ENCODE measurements around the gene CHD2. TPM values are rescaled to one million over a fixed set of nuclear protein-coding genes. Genes with fewer than 3 reads are reported as not detected.
A peak's percentile ranks its signal among the peaks of the same experiment; 100 is the strongest.

The CHD2 gene
- total RNA-seq, 1 experiment from 2014 or later, result 63.3 TPM

DNA sequence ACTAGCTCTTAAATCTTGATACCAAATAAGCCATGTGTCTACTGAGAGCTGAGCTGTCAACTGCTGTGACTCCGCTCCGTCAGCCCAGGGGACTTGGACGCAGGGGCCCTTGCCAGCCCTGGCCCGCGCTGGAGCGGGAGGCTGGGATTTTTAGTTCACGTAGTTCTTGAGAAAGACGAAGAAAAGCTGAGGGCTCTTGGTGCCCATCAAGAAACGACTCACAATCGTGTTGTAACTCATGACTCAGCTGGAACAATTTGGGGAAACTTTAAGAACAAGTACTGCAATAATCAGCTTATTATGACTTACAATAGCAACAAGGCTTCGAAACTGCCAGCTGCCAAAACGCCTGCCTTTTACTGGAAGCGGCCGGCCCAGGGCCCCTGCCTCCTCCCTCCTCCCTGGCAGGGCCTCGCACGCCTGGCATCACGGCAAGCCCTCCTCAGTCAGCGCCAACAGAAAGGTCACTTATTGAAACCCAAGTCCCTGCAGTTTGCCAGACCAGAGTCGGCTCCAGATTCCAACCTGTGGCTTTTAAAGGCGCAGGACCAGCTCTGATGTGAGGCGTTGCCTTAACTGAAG, 128.6 kb downstream of the CHD2 start:
- no peak for DNase-seq
- no peak overlapping the region for H2BK12ac ChIP-seq (ENCODE audit: insufficient read length, low read depth, low read length)
- no peak overlapping the region for H3K27ac ChIP-seq (ENCODE audit: insufficient read length, low read depth, low read length)
- no peak overlapping the region for H2BK15ac ChIP-seq (ENCODE audit: low read depth, low read length)
- no peak overlapping the region for H3K56ac ChIP-seq (ENCODE audit: insufficient read length, low read depth, low read length)
- no peak overlapping the region for H2BK5ac ChIP-seq (ENCODE audit: insufficient read length, low read length)
- no peak overlapping the region for H3K23ac ChIP-seq (ENCODE audit: insufficient read length, low read depth, low read length)
- H4K5ac ChIP-seq (ENCODE audit: insufficient read length, low read depth, low read length), result no peak overlapping the region
- no peaks in the 10 kb centered on the region for H4K20me1 ChIP-seq (ENCODE audit: control insufficient read depth, insufficient read depth, insufficient read length)
- H3K9me3 Mint-ChIP-seq, result no peaks in the 10 kb centered on the region
- no peak overlapping the region for H4K91ac ChIP-seq (ENCODE audit: insufficient read length, low read depth, low read length)
- no peaks in the 10 kb centered on the region for H3K4me1 ChIP-seq (ENCODE audit: insufficient read depth, low read length)
- H3K27ac Mint-ChIP-seq, result peak overlapping the region in 2 of 3 experiments; percentile 44 to 54; a peak in 5 of 7 replicates
- H3K79me2 ChIP-seq (ENCODE audit: insufficient read depth, low read length), result 0 out of 2 replicates have a peak, but pooled peaks cover 1% of the 10 kb centered on the region
- no peaks in the 10 kb centered on the region for H3K79me1 ChIP-seq (ENCODE audit: insufficient read depth, low read depth, low read length, poor library complexity, severe bottlenecking)
- H2BK120ac ChIP-seq (ENCODE audit: low read depth, low read length, poor library complexity, severe bottlenecking), result no peak overlapping the region
- peaks cover 6% of the 10 kb centered on the region for H3K27me3 Mint-ChIP-seq (ENCODE audit: low read depth)
- H3T11ph ChIP-seq (ENCODE audit: low read length), result no peak overlapping the region
- TF ChIP-seq, protein P1, sequence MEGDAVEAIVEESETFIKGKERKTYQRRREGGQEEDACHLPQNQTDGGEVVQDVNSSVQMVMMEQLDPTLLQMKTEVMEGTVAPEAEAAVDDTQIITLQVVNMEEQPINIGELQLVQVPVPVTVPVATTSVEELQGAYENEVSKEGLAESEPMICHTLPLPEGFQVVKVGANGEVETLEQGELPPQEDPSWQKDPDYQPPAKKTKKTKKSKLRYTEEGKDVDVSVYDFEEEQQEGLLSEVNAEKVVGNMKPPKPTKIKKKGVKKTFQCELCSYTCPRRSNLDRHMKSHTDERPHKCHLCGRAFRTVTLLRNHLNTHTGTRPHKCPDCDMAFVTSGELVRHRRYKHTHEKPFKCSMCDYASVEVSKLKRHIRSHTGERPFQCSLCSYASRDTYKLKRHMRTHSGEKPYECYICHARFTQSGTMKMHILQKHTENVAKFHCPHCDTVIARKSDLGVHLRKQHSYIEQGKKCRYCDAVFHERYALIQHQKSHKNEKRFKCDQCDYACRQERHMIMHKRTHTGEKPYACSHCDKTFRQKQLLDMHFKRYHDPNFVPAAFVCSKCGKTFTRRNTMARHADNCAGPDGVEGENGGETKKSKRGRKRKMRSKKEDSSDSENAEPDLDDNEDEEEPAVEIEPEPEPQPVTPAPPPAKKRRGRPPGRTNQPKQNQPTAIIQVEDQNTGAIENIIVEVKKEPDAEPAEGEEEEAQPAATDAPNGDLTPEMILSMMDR (conservative IDR thresholded peaks at IDR 0.05), result no peak
- WGBS (ENCODE audit: extremely low coverage, insufficient read length, low lambda C conversion rate), result no CpG with 5 or more reads among the region's 21 CpGs
- H3K14ac ChIP-seq (ENCODE audit: insufficient read depth, low read length), result no peak overlapping the region
- no peak overlapping the region for H2BK20ac ChIP-seq (ENCODE audit: low read depth, low read length, poor library complexity, severe bottlenecking)
- no peak overlapping the region for H2AK5ac ChIP-seq (ENCODE audit: insufficient read length, low read length)
- no peaks in the 10 kb centered on the region for H3K9me3 ChIP-seq (ENCODE audit: control insufficient read depth, low read depth, low read length)
- no peak overlapping the region for H2AFZ ChIP-seq (ENCODE audit: low read length)
- peaks cover 18 to 37% (median 31%) of the 10 kb centered on the region in 3 experiments for H3K36me3 Mint-ChIP-seq (ENCODE audit: insufficient read depth in 1 of 3, low read depth in 3 of 3)
- H3K4me2 ChIP-seq (ENCODE audit: insufficient read depth, insufficient read length, low read length), result no peak overlapping the region
- no peak overlapping the region for H3K18ac ChIP-seq (ENCODE audit: insufficient read length, low read depth, low read length)
- peaks cover 20 to 27% of the 10 kb centered on the region in 2 experiments for H3K4me1 Mint-ChIP-seq
- H3K9ac ChIP-seq (ENCODE audit: extremely low read depth, insufficient read length, low read length), result no peak overlapping the region
- H3K4ac ChIP-seq (ENCODE audit: low read depth, low read length), result no peak overlapping the region
- no peaks in the 10 kb centered on the region for H3K27me3 ChIP-seq (ENCODE audit: insufficient read depth, low read length)
- H3K23me2 ChIP-seq (ENCODE audit: insufficient read length, low read depth, low read length, poor library complexity, severe bottlenecking), result no peaks in the 10 kb centered on the region
- H4K8ac ChIP-seq (replicated peaks; ENCODE audit: insufficient read length, low read depth, low read length), result no peak overlapping the region
- H3K4me3 Mint-ChIP-seq, result no peak overlapping the region

Measured in H9 (cell line).